HepG2 (cell line): ENCODE measurements around the gene SMCO1. TPM values are rescaled to one million over a fixed set of nuclear protein-coding genes. Genes with fewer than 3 reads are reported as not detected.
A peak's percentile ranks its signal among the peaks of the same experiment; 100 is the strongest.

Experiments
- ATAC-seq: fragments of 200-7000 bp; cut with Tn5 transposase; 3 replicates; pipeline ENCODE4 v1.9.1; 2020; ENCODE audit warnings: mild to moderate bottlenecking, moderate library complexity
- BruUV-seq: library from RNA; stranded (reverse); fragments of 400-500 nt; replicated peaks from 2 replicates; lab custom pipeline; 2021; lab: Mats Ljungman, UMichigan
- CTCF ChIA-PET: fragments of 300-600 bp; formaldehyde crosslinking; extraction: SDS; loops from one replicate; lab custom pipeline; 2021; ENCODE audit warnings: low total read pairs, inconsistent platforms, low intra/inter-chr PET ratio; lab: Yijun Ruan, JAX
- POLR2A ChIA-PET: fragments of 350-600 bp; sonication (Branson Sonifier 250); formaldehyde crosslinking; loops from one replicate; lab custom pipeline; 2020; ENCODE audit warnings: antibody characterized with exemption, inconsistent platforms; lab: Yijun Ruan, JAX
- DNase-seq: peaks from one replicate; pipeline ENCODE4 v3.0.0-alpha.2; 2015; ENCODE audit warnings: low spot score
- FAIRE-seq: peaks from 3 replicates; lab custom pipeline; 2011; peaks lifted over from hg19 to GRCh38; lab: Jason Lieb, UNC
- H2AFZ ChIP-seq: one replicate; pipeline ENCODE4 v1.6.1; 2011; ENCODE audit warnings: low read length, inconsistent platforms
- H3K27ac ChIP-seq: fragments of 300-600 bp; 3 replicates; pipeline ENCODE4 v1.8.0; 2011; ENCODE audit warnings: mixed run types, mild to moderate bottlenecking, mixed read lengths, low read length, inconsistent platforms; ENCODE audit not compliant: insufficient read depth; ENCODE audit errors: extremely low read length
- H3K27me3 ChIP-seq, 2 experiments: fragments of 200-600 bp in 1 of 2; 2 replicates in 1 of 2; 3 replicates in 1 of 2; pipeline versions ENCODE4 v1.6.0 to v1.8.0; 2011; ENCODE audit warnings: low read length in 2 of 2, mild to moderate bottlenecking in 2 of 2, moderate library complexity in 2 of 2, inconsistent platforms in 1 of 2; ENCODE audit not compliant: insufficient read depth in 2 of 2, control insufficient read depth in 1 of 2
- H3K36me3 ChIP-seq, 2 experiments: fragments of 200-600 bp in 1 of 2; replicated peaks in 1 of 2; 2 replicates in 1 of 2; 3 replicates in 1 of 2; pipeline versions ENCODE4 v1.5.1 to v1.8.0; 2011; ENCODE audit warnings: low read length in 2 of 2, inconsistent platforms in 1 of 2; ENCODE audit not compliant: insufficient read depth in 2 of 2, control insufficient read depth in 1 of 2
- H3K4me1 ChIP-seq: 2 replicates; pipeline ENCODE4 v1.5.1; 2012; ENCODE audit warnings: low read length, inconsistent platforms; ENCODE audit not compliant: insufficient read depth
- H3K4me2 ChIP-seq: 2 replicates; pipeline ENCODE4 v1.6.0; 2011; ENCODE audit warnings: low read depth, low read length, inconsistent platforms
- H3K4me3 ChIP-seq, 3 experiments: fragments of 200-600 bp in 1 of 3; sonication (generic), shearing (Covaris generic) in 1 of 3; replicated peaks in 1 of 3; 2 replicates each; pipeline ENCODE4 v1.5.1; 2011 to 2016; ENCODE audit warnings: low read length in 3 of 3, inconsistent platforms in 2 of 3, low read depth in 2 of 3, mild to moderate bottlenecking in 2 of 3, control low read depth in 1 of 3, mixed read lengths in 1 of 3; ENCODE audit not compliant: insufficient read depth in 1 of 3
- H3K79me2 ChIP-seq: one replicate; pipeline ENCODE4 v1.6.1; 2011; ENCODE audit warnings: low read length, inconsistent platforms; ENCODE audit not compliant: insufficient read depth
- H3K9ac ChIP-seq: 2 replicates; pipeline ENCODE4 v1.6.0; 2011; ENCODE audit warnings: mild to moderate bottlenecking, low read depth, low read length, inconsistent platforms; ENCODE audit not compliant: insufficient read depth
- H3K9me3 ChIP-seq: 2 replicates; pipeline ENCODE4 v1.5.1; 2012; ENCODE audit warnings: mild to moderate bottlenecking, low read length
- H4K20me1 ChIP-seq: 2 replicates; pipeline ENCODE4 v1.6.0; 2011; ENCODE audit warnings: inconsistent platforms, mild to moderate bottlenecking, low read length, moderate library complexity; ENCODE audit not compliant: insufficient read depth
- FOSL2 ChIP-seq: sonication (generic); formaldehyde crosslinking; IDR thresholded peaks from 2 replicates; pipeline ENCODE4 v1.4.0; 2020; ENCODE audit warnings: missing genetic modification reagents
- PRMT3 ChIP-seq: sonication (generic); formaldehyde crosslinking; IDR thresholded peaks from 2 replicates; pipeline ENCODE4 v1.8.1; 2022; ENCODE audit warnings: low read depth, mild to moderate bottlenecking, moderate library complexity, missing genetic modification reagents, borderline replicate concordance
- RFX3 ChIP-seq: IDR thresholded peaks from 2 replicates; pipeline ENCODE4 v1.6.1; 2016; ENCODE audit warnings: missing biosample characterization, missing genetic modification reagents
- ZNF790 ChIP-seq: sonication (generic); formaldehyde crosslinking; IDR thresholded peaks from 2 replicates; pipeline ENCODE4 v1.8.0; 2022; ENCODE audit warnings: missing genetic modification reagents, mild to moderate bottlenecking, borderline replicate concordance
- WGBS: methylation state at CpG from one replicate; pipeline ENCODE4 v1.1.6; 2017; ENCODE audit warnings: low lambda C conversion rate; 5-methylcytosine and 5-hydroxymethylcytosine counted together
- in situ Hi-C: cut with HindIII; loops from 2 replicates; pipeline ENCODE4 v1.10.0; 2017; ENCODE audit warnings: low pct_unique_long_range_greater_than_20kb; ENCODE audit not compliant: extremely low pct_ligation_motif_present
- intact Hi-C: fragments of 100-400 bp; cut with micrococcal nuclease; formaldehyde crosslinking; loops from one replicate; pipeline ENCODE4 v1.10.0; 2022; ENCODE audit not compliant: unreplicated experiment
- polyA plus RNA-seq, 8 experiments: library from polyadenylated mRNA; depleted of rRNA in 3 of 8; stranded (reverse) in 7 of 8; unstranded in 1 of 8; fragments of >200 nt; fragmentation: Illumina TruSeq in 4 of 8; extraction: Trizol in 4 of 8; gene quantifications; 2 replicates each; pipeline versions ENCODE4 v1.2.1 to v1.2.3, GENCODE V29; 2011 to 2016; ENCODE audit warnings: low read depth in 4 of 8, missing spikeins in 1 of 8, mixed read lengths in 1 of 8; ENCODE audit not compliant: insufficient read depth in 1 of 8
- total RNA-seq, 5 experiments: library from RNA; depleted of rRNA; stranded (reverse); fragments of >200 nt; fragmentation: Illumina TruSeq; extraction: Trizol; gene quantifications; 2 replicates each; pipeline ENCODE4 v1.2.3, GENCODE V29; 2016; ENCODE audit warnings: low read depth in 1 of 5

Gene SMCO1
- total and polyA plus RNA-seq, 2 of the 13 experiments (the other 11 are each of a cell fraction or from before 2014, with no cell fraction given): not detected

GRCh38 chr3:196533260-196533681 is 18.1 kb upstream of the SMCO1 start:
- H3K4me3 ChIP-seq: no peak overlapping the region; a peak in 1 of 6 replicates
- H2AFZ ChIP-seq: no peak overlapping the region
- H3K4me1 ChIP-seq: peaks cover 9% of the 10 kb centered on the region; the same call in 1 of the 2 replicates
- no peak for FAIRE-seq
- no peaks in the 10 kb centered on the region; a peak in 1 of 5 replicates for H3K27me3 ChIP-seq
- H4K20me1 ChIP-seq: no peaks in the 10 kb centered on the region
- H3K9me3 ChIP-seq: no peaks in the 10 kb centered on the region; the same call in 1 of the 2 replicates
- intact Hi-C loops (no loop called here), in situ Hi-C loops (loop anchor here (10.0 kb wide), 1 partner anchor 152 kb away; no protein-coding TSS in a partner anchor)
- POLR2A ChIA-PET: no interaction called here
- H3K9ac ChIP-seq: no peak overlapping the region
- DNase-seq: no peak
- no peak overlapping the region for H3K27ac ChIP-seq
- 11% methylated on average over 10 of the region's 14 CpGs for WGBS
- H3K79me2 ChIP-seq: no peaks in the 10 kb centered on the region
- no peak for TF ChIP-seq ZNF790 (CRISPR knock-in tag)
- TF ChIP-seq RFX3 (CRISPR knock-in tag): no peak
- CTCF ChIA-PET: no interaction called here
- BruUV-seq: no TSS peak
- ATAC-seq: peak; percentile 31; the same call in 1 of the 3 replicates
- no peaks in the 10 kb centered on the region for H3K36me3 ChIP-seq
- peak overlapping the region; percentile 55 for H3K4me2 ChIP-seq

GRCh38 chr3:196531418-196531817 is 16.3 kb upstream of the SMCO1 start:
- POLR2A ChIA-PET: no interaction called here
- no peaks in the 10 kb centered on the region for H4K20me1 ChIP-seq
- no peaks in the 10 kb centered on the region; a peak in 1 of 5 replicates for H3K27me3 ChIP-seq
- no peak overlapping the region for H3K27ac ChIP-seq
- no peaks in the 10 kb centered on the region; the same call in 1 of the 2 replicates for H3K9me3 ChIP-seq
- no peaks in the 10 kb centered on the region for H3K79me2 ChIP-seq
- H3K36me3 ChIP-seq: no peaks in the 10 kb centered on the region
- 37% methylated on average over 4 of the region's 4 CpGs for WGBS
- CTCF ChIA-PET: no interaction called here
- ATAC-seq (no peak), DNase-seq (no peak), FAIRE-seq (no peak)
- no TSS peak for BruUV-seq
- peaks cover 9% of the 10 kb centered on the region; the same call in 1 of the 2 replicates for H3K4me1 ChIP-seq
- H3K9ac ChIP-seq: no peak overlapping the region
- no peak overlapping the region for H2AFZ ChIP-seq
- no peak for TF ChIP-seq PRMT3 (CRISPR knock-in tag)
- TF ChIP-seq FOSL2: 0 out of 2 replicates have a peak, but pooled peaks have one; percentile 10
- H3K4me3 ChIP-seq: no peak overlapping the region
- H3K4me2 ChIP-seq: no peak overlapping the region
- intact Hi-C loops (no loop called here), in situ Hi-C loops (loop anchor here (10.0 kb wide), 1 partner anchor 153 kb away; no protein-coding TSS in a partner anchor)
